Measurements from ENCODE around the gene ZBED5. TPM values are rescaled to one million over a fixed set of nuclear protein-coding genes. Genes with fewer than 3 reads are reported as not detected.
A peak's percentile ranks its signal among the peaks of the same experiment; 100 is the strongest.
"Not testable (repeated sequence)": the region's sequence is repeated elsewhere in the genome, so short reads cannot be mapped to it uniquely, and the experiment has no call there.

Gene ZBED5
- total RNA-seq, 3 donors from 2014 or later = 39.2 to 42.0 (median 39.9) TPM

- DNase-seq (no peak), ATAC-seq (no peak)
- H3K9me3 Mint-ChIP-seq = no peaks in the 10 kb centered on the region
- no peaks in the 10 kb centered on the region for H3K36me3 Mint-ChIP-seq (ENCODE audit: insufficient read depth)
- peaks cover 3% of the 10 kb centered on the region for H3K4me1 Mint-ChIP-seq (ENCODE audit: low read depth)
- H3K4me3 Mint-ChIP-seq = no peak overlapping the region
- H3K27me3 Mint-ChIP-seq (ENCODE audit: low read depth) = no peaks in the 10 kb centered on the region
Measured at GRCh38 chr11:10838083-10838482, 19.8 kb downstream of the ZBED5 start.

GRCh38 chr11:10836884-10837283 lies 21.0 kb downstream of the ZBED5 start:
- H3K9me3 Mint-ChIP-seq; H3K36me3 Mint-ChIP-seq (ENCODE audit: insufficient read depth); H3K4me3 Mint-ChIP-seq; ATAC-seq; H3K4me1 Mint-ChIP-seq (ENCODE audit: low read depth); H3K27me3 Mint-ChIP-seq (ENCODE audit: low read depth); DNase-seq: not testable (repeated sequence)

DNA sequence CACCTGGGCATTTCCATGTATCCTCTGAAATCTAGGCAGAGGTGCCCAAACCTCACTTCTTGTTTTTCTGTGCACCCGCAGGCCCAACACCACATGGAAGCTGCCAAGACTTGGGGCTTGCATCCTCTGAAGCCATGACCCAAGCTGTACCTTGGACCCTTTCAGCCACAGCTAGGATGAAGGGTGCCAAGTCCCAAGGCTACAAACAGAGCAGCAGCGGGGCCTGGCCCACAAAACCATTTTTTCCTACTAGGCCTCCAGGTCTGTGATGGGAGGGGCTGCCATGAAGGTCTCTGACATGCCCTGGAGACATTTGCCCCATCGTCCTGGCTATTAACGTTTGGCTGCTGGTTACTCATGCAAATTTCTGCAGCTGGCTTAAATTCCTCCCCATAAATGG lies 28.7 kb downstream of the ZBED5 start:
- no peaks in the 10 kb centered on the region for H3K27me3 Mint-ChIP-seq (ENCODE audit: low read depth)
- H3K9me3 Mint-ChIP-seq = no peaks in the 10 kb centered on the region
- DNase-seq (no peak), ATAC-seq (no peak)
- peaks cover 7% of the 10 kb centered on the region for H3K4me1 Mint-ChIP-seq (ENCODE audit: low read depth)
- H3K4me3 Mint-ChIP-seq = no peak overlapping the region
- H3K36me3 Mint-ChIP-seq (ENCODE audit: insufficient read depth) = peaks cover 2% of the 10 kb centered on the region

- H3K27me3 Mint-ChIP-seq (ENCODE audit: low read depth) = no peaks in the 10 kb centered on the region
- peaks cover 7% of the 10 kb centered on the region for H3K4me1 Mint-ChIP-seq (ENCODE audit: low read depth)
- no peak overlapping the region for H3K4me3 Mint-ChIP-seq
- peaks cover 2% of the 10 kb centered on the region for H3K36me3 Mint-ChIP-seq (ENCODE audit: insufficient read depth)
- no peak for DNase-seq
- no peak for ATAC-seq
- H3K9me3 Mint-ChIP-seq = no peaks in the 10 kb centered on the region
Measured at GRCh38 chr11:10828402-10828801, 29.5 kb downstream of the ZBED5 start.

- ATAC-seq (no peak), DNase-seq (no peak)
- H3K27me3 Mint-ChIP-seq (ENCODE audit: low read depth) = no peaks in the 10 kb centered on the region
- H3K36me3 Mint-ChIP-seq (ENCODE audit: insufficient read depth) = peaks cover 7% of the 10 kb centered on the region
- H3K4me3 Mint-ChIP-seq = no peak overlapping the region
- H3K4me1 Mint-ChIP-seq (ENCODE audit: low read depth) = peaks cover 7% of the 10 kb centered on the region
- no peaks in the 10 kb centered on the region for H3K9me3 Mint-ChIP-seq
Measured at GRCh38 chr11:10824888-10825287, 33.0 kb downstream of the ZBED5 start.

GRCh38 chr11:10823152-10823579 lies 34.7 kb downstream of the ZBED5 start:
- ATAC-seq (no peak), DNase-seq (no peak)
- Mint-ChIP-seq H3K4me3 (no peak overlapping the region), H3K36me3 (ENCODE audit: insufficient read depth) (peaks cover 7% of the 10 kb centered on the region), H3K27me3 (ENCODE audit: low read depth) (no peaks in the 10 kb centered on the region), H3K9me3 (no peaks in the 10 kb centered on the region), H3K4me1 (ENCODE audit: low read depth) (peaks cover 7% of the 10 kb centered on the region)

GRCh38 chr11:10822491-10822890 lies 35.4 kb downstream of the ZBED5 start:
- H3K4me1 Mint-ChIP-seq (ENCODE audit: low read depth); ATAC-seq; H3K27me3 Mint-ChIP-seq (ENCODE audit: low read depth); H3K9me3 Mint-ChIP-seq; DNase-seq; H3K4me3 Mint-ChIP-seq; H3K36me3 Mint-ChIP-seq (ENCODE audit: insufficient read depth): not testable (repeated sequence)

GRCh38 chr11:10818594-10818993 lies 39.3 kb downstream of the ZBED5 start:
- H3K4me1 Mint-ChIP-seq (ENCODE audit: low read depth) = no peaks in the 10 kb centered on the region
- peaks cover 5% of the 10 kb centered on the region for H3K36me3 Mint-ChIP-seq (ENCODE audit: insufficient read depth)
- DNase-seq (no peak), ATAC-seq (no peak)
- peaks cover 6% of the 10 kb centered on the region for H3K27me3 Mint-ChIP-seq (ENCODE audit: low read depth)
- H3K4me3 Mint-ChIP-seq = no peak overlapping the region
- no peaks in the 10 kb centered on the region for H3K9me3 Mint-ChIP-seq

DNA sequence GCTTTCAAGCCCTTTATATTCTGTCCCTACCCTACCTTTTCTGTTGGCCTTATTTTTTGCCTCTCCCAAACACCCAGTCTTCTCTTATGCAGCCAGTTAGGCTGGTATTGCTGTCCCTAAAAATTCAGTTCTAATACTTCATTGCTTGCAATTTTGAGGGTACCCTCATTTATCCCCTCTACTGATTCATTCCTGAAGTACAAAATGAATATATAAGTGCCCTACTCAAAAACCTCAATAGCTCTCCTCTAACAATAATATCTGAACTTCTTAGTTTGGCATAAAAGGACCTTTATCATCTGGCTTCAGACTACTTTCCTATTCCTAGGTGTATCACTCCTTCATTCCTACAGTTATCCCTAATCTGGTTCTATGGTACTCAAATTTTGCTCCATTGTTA lies 43.9 kb downstream of the ZBED5 start:
- H3K9me3 Mint-ChIP-seq = no peaks in the 10 kb centered on the region
- DNase-seq = no peak
- peaks cover 6% of the 10 kb centered on the region for H3K27me3 Mint-ChIP-seq (ENCODE audit: low read depth)
- H3K36me3 Mint-ChIP-seq (ENCODE audit: insufficient read depth) = no peaks in the 10 kb centered on the region
- H3K4me3 Mint-ChIP-seq = no peak overlapping the region
- peaks cover 10% of the 10 kb centered on the region for H3K4me1 Mint-ChIP-seq (ENCODE audit: low read depth)
- no peak for ATAC-seq

- ATAC-seq = peak; percentile 21 to 30
- peaks cover 28% of the 10 kb centered on the region for H3K36me3 Mint-ChIP-seq (ENCODE audit: insufficient read depth)
- no peaks in the 10 kb centered on the region for H3K9me3 Mint-ChIP-seq
- peaks cover 36% of the 10 kb centered on the region for H3K4me1 Mint-ChIP-seq (ENCODE audit: low read depth)
- peak overlapping the region; percentile 86 for H3K4me3 Mint-ChIP-seq
- no peak for DNase-seq
- H3K27me3 Mint-ChIP-seq (ENCODE audit: low read depth) = no peaks in the 10 kb centered on the region
Measured at GRCh38 chr11:10809373-10810160, 48.3 kb downstream of the ZBED5 start.

- H3K4me1 Mint-ChIP-seq (ENCODE audit: low read depth) = peaks cover 44% of the 10 kb centered on the region
- H3K27me3 Mint-ChIP-seq (ENCODE audit: low read depth) = no peaks in the 10 kb centered on the region
Measured at GRCh38 chr11:10808553-10809372, 49.1 kb downstream of the ZBED5 start, which contains the start of gene EIF4G2. Gene EIF4G2, minus strand, starts transcription at chr11:10808926.

DNA sequence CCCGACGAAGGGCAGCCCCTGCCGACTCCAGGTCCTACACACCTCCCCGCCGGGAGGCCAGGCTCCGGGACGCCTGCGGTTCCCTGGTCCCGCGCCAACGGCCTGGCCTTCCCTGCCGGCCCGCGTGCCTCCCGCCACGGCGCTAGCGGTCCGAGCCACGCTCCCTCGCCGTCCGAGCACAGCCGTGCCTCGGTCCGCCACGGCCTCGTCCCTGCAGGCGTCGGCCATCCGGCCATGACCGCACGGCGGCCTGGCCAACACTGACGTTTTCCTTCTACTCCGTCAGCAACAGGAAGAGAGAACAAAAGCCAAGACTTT lies 49.7 kb downstream of the ZBED5 start:
- no peaks in the 10 kb centered on the region for H3K27me3 Mint-ChIP-seq (ENCODE audit: low read depth)
- peaks cover 49% of the 10 kb centered on the region for H3K4me1 Mint-ChIP-seq (ENCODE audit: low read depth)
- peak in 1 of 2 donors; percentile 0 for ATAC-seq
- no peaks in the 10 kb centered on the region for H3K9me3 Mint-ChIP-seq
- no peak for DNase-seq
- H3K36me3 Mint-ChIP-seq (ENCODE audit: insufficient read depth) = peaks cover 41% of the 10 kb centered on the region
- H3K4me3 Mint-ChIP-seq = peak overlapping the region; percentile 86

More at GRCh38 chr11:10808553-10809372, 49.1 kb downstream of the ZBED5 start, which contains the start of gene EIF4G2:
- peaks cover 36% of the 10 kb centered on the region for H3K36me3 Mint-ChIP-seq (ENCODE audit: insufficient read depth)
- H3K9me3 Mint-ChIP-seq = no peaks in the 10 kb centered on the region
- ATAC-seq (peak; percentile 94 to 95), DNase-seq (peak; percentile 97)
- H3K4me3 Mint-ChIP-seq = peak within 1 kb of the TSS; percentile 86

DNA sequence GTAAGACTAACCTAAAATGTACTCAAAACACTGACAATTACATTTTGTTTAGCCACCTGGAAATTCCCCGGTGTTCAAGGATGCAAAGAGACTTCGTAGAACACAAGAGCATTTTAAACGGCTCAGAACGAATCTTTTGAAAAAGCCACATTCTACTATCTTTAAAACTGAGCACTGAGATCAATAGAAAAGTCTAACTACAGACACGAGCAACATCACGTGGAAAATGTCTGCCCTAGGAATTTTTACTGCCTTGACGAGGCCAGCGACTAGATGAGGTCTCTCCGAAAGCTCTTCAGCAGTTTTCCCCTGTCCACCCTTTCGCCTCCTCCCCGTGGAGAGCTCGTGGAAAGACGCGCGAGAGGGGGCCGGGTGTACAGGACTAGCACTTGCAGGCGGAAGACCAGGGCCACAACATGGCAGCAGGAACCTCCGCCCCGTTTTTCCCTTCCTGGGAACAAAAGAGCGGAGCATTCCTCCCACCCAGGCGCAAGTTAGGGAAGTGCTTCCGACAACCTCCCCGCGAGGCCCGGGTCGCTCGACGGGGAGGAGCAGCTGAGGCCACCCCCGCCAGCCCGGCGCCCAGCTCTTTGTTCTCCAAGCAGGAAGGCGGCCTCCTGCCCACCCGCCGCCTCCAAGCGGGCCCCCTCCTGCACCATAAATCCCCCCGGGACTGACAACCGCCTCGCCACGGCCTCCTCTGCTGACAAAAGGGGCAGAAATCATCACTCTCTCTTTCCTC lies 50.2 kb downstream of the ZBED5 start:
- Mint-ChIP-seq H3K4me1 (ENCODE audit: low read depth) (peaks cover 50% of the 10 kb centered on the region), H3K4me3 (peak overlapping the region; percentile 86), H3K27me3 (ENCODE audit: low read depth) (no peaks in the 10 kb centered on the region), H3K9me3 (no peaks in the 10 kb centered on the region), H3K36me3 (ENCODE audit: insufficient read depth) (peaks cover 41% of the 10 kb centered on the region)
- DNase-seq (peak; percentile 40), ATAC-seq (peak in 1 of 2 donors; percentile 2)

DNA sequence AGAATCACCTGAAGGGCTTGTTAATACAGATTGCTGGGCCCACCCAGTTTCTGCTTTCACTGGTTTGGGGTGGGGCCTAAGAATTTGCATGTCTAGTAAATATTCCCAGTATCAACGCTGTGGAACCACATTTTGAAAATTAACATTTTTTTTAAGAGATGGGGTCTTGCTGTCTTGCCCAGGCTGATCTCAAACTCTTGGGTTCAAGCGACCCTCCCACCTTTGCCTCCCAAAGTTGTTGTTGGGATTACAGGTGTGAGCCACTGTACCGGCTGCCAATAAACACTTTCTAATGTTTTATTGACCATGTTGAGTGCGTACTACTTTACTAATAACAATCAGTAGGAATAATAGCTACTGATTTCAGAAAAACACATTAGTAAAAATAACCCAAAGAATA lies 51.6 kb downstream of the ZBED5 start:
- no peak for DNase-seq
- Mint-ChIP-seq H3K4me3 (peak overlapping the region; percentile 86), H3K4me1 (ENCODE audit: low read depth) (peaks cover 65% of the 10 kb centered on the region), H3K36me3 (ENCODE audit: insufficient read depth) (peaks cover 50% of the 10 kb centered on the region), H3K9me3 (no peaks in the 10 kb centered on the region), H3K27me3 (ENCODE audit: low read depth) (no peaks in the 10 kb centered on the region)
- ATAC-seq = no peak
